ENCODE measurements around the gene MAD2L1BP.
"Not testable (repeated sequence)": the region's sequence is repeated elsewhere in the genome, so short reads cannot be mapped to it uniquely, and the experiment has no call there.

The MAD2L1BP gene

DNA sequence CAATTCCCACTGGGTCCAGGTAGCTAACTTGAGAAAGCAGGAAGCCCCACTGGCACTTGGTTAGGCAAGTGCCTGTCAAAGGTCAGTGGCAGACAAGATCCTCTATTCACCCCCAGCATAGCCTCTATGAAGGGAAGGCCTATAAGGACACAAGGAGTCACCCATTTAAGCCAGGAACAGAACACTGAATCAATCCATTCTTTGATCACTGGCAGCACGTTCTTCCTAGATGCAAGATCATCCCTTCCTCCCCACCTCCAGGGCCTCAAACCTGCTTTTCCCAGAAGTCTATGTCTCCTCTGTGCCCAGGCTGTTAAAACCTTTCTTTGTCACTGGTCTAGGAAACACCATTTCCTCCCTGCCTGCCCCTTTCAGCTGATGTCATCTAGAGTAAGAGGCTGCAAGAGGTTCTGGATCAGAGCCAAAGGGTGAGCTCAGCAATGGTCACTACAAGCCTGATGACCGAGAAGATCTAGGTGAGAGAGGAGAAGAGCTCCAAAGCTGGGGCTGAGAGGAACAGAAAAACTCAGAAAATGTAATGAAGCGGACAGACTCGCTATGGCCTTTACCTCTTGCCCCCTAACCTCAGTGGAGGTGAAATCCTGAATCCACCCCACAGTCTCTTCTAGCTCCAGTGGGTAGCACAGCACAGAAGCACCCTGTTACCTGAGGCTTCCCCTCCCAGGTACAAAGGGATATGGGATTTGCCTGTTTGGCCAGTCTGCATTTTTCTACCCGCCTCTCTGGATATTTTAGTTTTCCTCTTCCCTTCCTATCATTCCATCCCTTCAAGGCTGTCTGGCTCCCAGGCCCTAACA, 8.4 kb upstream of the MAD2L1BP start:
- DNase-seq = peak in 1 of 5 donors; percentile 69

DNA sequence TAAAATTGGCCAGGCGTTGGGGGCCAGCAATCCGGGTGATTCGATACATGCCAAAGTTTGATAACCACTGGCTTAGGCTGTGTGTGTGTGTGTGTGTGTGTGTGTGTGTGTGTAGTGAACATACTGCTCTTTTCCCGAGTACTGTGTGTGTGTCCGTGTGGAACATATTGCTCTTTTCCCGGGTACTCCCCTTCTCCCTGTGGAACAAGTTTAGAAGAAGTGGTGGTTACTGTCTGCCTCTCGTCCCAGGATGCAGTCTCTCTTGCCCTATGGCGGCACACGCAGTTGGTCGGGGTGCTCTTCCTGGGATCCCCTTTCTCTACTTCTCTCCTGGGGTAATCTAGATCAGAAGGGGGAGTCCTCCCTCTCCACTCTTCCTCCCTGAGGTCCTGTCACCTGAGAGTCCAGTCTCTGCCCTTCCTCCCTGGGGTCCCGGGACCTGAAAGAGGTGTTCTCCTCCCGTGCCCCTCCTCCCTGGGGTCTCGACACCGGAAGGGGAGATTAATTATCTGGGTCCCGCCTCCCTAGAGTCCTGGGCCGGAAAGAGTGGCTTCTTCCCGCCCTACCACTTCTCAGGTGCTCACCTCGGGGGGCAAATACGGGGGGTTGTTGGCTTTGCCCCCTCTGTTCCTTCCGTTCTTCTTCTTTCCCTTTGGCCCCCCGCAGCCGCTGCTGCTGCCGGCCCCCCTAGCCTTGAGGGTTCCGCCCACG, 7.1 kb upstream of the MAD2L1BP start:
- peak; percentile 13 to 70 (median 33) for DNase-seq

DNA sequence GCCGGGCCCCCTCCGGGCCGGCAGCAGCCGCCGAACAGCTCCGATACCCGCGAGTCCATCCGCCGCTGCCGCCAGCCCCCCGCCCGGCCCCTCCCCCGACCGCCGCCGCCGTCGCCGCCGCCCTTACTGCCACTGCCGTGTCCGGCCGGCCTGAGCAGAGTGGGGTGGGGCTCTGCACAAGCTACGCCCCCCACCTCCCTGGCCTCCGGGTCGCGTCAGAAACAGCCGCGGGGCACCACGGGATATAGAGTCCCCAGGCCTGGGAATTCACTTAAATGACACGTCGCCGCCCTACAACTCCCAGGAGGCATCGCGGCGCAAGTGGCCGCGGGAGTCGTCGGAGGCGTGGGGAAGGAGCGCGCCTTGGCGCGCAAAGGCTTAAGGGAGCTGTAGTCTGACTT, 6.5 kb upstream of the MAD2L1BP start, which contains the start of gene GTPBP2:
GTPBP2 (minus strand) TSS at position 161 of the 401 bp plus-strand sequence; CDS start at position 59, 102 bp downstream.
- peak; percentile 89 to 99 (median 94) for DNase-seq

DNA sequence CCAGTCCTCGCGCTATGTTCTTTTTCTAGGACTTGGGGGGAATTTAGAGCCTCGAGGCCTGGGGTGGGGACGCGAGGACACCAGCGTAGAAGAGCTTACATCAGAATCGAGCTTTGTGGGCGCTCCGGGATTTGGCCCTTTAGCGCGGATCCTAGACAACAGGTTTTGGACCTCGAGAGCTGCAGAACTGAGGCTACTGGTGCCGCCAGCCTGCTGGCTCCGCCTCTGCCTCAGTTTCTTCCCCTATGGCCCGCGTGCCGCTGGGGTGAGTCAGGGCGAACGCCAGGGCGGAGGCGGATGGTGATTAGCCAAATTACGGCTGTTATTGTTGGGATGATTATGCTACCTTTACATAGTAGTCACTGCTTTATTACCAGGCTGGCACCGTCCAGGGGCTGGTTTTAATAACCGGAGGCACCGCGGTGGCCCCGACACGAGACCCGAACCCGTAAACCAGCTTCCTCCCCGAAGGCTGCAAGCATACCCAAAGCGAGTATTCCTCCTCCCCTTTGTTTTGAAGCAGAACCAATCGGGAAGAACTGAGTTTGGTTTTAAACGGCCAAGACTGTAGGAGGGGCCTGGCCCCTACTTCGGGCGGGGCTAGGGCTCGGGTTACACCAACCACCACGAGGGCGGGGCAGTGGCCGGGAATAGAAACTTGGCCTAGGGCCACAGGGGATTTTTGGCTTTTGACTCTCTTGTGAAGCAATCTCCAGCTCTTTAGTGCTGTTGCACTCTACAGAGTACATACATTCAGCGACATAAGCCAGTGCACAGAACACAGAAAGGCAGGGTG, 5.9 kb upstream of the MAD2L1BP start:
- peak; percentile 78 to 95 (median 83) for DNase-seq

DNA sequence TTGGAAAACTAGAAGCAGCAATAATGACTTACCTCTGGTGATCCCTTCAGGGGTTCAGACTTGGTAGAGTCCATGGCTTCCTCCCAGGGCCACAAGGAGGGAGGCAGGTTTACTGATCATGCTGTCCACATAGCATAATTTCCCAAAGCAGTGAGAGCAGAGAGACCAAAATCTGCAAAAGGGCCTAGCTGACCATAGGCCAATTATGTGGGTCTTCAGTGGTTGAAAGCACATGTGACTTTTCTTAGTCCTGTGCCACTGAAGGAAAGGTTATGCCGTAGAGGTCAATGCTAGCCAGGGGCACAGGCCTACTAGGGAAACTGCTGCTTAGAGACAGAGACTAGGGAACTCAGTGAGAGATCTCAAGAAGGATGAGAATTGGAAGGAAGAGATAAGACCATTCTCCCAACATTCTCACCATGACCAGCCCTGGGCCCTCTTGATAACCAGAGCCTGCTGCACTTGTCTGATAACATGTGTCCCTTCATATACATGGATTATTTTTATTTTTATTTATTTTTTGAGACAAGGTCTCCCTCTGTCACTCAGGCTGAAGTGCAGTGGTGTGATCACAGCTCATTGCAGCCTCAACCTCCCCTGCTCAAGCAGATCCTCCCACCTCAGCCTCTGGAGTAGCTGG, 4.5 kb upstream of the MAD2L1BP start:
- no peak for DNase-seq

DNA sequence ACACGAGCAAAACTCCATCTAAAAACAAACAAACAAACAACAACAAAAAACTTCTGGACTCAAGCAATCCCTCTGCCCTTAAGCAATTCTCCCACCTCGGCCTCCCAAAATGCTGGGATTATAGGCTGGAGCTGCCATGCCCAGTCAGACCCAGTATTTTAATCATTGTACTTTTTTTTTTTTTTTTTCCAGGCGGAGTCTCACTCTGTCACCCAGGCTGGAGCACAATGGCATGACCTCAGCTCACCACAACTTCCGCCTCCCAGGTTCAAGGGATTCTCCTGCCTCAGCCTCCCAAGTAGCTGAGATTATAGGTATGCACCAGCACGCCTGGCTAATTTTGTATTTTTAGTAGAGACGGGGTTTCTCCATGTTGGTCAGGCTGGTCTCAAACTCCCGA, 2.6 kb upstream of the MAD2L1BP start:
- DNase-seq = not testable (repeated sequence)

DNA sequence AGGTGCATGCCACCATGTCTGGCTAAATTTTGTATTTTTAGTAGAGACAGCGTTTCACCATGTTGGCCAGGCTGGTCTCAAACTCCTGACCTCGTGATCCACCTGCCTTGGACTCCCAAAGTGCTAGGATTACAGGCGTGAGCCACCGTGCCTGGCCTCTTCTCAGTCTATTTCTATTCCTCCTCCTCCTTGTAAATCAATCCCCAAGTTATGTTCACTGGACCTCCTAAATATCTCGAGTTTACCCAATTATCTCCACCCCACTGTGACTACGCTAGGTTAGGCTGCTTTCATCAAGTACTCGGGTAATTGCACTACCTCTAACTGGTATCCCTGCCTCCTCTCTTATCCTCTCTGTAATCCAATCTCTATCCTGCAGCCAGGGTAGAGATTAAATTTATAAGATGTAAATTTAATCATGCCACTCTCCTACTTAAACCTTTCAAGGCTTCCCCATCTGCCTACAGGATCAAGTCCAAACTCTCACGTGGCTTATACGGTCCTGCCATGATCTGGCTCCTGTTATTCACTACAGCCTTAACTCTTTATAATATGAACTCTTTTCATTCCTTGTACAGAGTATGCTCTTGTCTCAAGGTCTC, 837 bp upstream of the MAD2L1BP start:
- DNase-seq = no peak

DNA sequence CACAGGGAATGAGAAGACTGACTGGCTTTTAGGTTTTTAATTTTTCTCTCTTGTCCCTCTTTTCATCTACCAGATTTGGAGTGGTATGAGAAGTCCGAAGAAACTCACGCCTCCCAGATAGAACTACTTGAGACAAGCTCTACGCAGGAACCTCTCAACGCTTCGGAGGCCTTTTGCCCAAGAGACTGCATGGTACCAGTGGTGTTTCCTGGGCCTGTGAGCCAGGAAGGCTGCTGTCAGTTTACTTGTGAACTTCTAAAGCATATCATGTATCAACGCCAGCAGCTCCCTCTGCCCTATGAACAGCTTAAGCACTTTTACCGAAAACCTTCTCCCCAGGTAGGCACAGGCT, 644 bp downstream of the MAD2L1BP start:
- DNase-seq = peak in 1 of 5 donors; percentile 29

DNA sequence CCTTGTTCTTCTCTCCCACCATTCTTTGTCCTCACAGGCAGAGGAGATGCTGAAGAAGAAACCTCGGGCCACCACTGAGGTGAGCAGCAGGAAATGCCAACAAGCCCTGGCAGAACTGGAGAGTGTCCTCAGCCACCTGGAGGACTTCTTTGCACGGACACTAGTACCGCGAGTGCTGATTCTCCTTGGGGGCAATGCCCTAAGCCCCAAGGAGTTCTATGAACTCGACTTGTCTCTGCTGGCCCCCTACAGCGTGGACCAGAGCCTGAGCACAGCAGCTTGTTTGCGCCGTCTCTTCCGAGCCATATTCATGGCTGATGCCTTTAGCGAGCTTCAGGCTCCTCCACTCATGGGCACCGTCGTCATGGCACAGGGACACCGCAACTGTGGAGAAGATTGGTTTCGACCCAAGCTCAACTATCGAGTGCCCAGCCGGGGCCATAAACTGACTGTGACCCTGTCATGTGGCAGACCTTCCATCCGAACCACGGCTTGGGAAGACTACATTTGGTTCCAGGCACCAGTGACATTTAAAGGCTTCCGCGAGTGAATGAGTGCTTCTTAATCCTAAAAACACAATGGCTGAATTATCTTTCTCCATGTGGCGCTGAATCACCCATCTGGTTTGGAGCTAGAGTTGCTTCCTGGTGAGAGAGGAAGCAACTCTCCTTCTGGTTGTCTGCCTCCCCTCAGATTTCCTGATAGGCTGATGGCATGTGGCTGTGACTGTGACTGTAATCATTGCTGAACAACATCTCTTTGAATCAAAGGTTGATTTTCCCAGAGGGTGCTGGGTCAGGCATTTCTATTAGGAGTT, 4.6 kb downstream of the MAD2L1BP start:
- no peak for DNase-seq

DNA sequence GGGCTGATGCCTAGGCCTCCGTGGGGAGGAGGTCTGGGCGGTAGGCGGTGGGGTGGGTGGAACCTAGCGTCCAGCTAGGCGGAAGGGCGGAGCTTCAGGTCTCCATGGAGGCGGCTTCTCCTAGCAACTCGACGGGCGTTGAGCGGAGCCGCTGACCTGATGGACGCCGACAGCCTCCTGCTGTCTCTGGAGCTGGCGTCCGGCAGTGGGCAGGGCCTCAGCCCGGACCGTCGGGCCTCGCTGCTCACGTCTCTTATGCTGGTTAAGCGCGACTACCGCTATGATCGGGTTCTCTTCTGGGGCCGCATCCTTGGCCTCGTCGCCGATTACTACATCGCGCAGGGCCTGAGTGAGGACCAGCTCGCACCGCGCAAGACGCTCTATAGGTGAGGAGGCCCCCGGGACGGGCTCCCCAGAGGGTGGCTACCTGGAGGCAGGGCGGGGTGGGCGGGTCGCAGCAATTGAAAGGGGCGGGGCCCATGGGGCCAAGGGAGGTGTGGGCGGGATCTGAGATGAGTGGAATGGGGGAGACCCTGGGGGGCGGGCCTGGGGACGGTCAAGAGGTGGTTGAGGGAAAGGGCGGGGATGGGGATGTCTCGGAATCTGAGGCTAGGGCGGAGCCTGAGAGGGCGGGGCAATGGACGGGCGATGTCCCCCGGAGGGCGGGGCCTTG, 9.4 kb downstream of the MAD2L1BP start, which contains the start of gene RSPH9:
RSPH9 (plus strand) TSS at position 97 of the 673 bp plus-strand sequence; CDS start at position 160, 63 bp downstream.
- peak; percentile 52 to 65 (median 56) for DNase-seq

DNA sequence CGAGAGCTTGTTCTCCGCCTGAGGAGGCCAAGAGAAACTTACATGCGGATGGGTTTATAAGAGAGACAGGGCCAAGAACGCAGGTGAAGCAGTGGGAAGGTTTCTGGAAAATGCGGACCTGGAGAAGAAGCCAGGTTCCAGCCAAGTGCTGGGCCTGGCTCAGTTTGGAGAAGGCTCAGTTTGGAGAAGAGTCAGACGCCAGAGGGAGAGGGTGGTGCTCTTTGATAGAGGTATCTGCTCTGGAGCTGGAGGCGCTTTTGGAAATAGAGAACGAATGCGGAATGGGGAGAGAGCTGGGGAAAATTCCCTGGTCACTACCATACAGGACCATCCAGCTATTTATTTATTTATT, 9.9 kb downstream of the MAD2L1BP start:
- no peak for DNase-seq

DNA sequence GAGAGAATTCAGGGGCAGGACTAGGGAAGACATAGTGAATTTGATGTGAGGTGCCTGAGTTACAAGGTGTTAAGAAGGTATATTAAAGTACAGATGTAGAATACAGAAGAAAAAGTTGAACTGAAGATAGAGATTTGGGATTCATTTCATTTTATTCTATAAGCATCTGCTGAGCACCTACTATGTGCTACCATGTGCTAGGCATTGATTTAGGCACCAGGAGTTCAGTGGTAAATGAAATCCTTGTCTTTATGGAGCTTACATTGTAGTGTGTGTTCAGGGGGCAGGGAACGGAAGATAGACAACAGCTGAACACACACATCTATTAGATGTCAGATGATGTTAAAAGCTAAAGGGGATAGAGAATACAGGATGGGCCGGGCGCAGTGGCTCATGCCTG, 12.0 kb downstream of the MAD2L1BP start:
- DNase-seq = no peak

DNA sequence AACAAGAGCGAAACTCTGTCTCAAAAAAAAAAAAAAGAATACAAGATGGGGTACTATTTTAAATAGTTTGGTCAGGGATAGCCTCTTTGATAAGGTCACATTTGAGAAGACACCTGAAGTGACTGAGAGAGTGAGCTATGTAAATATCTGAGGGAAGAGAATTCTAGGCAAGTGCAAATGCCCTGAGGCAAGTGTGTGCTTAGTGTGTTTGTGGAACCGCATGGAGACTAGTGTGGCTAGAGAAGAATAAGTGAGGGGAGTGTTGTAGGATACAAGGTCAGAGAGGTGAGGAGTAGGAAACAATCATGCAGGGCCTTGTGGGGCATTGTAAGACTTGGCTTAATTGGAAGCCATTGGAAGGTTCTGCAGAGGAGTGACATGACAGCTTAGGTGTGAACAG, 12.6 kb downstream of the MAD2L1BP start:
- no peak for DNase-seq

DNA sequence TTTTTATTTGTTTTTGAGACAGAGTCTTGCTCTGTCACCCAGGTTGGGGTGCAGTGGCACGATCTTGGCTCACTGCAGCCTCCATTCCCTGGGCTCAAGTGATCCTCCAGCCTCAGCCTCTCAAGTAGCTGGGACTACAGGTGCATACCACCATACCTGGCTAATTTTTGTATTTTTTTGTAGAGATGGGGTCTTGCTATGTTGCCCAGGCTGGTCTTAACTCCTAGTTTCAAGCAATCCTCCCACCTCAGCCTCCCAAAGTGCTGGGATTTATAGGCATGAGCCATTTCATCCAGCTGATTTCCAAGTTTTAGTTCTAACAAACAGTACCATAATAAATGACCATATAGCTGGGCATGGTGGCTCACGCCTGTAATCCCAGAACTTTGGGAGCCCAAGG, 17.2 kb downstream of the MAD2L1BP start:
- not testable (repeated sequence) for DNase-seq

DNA sequence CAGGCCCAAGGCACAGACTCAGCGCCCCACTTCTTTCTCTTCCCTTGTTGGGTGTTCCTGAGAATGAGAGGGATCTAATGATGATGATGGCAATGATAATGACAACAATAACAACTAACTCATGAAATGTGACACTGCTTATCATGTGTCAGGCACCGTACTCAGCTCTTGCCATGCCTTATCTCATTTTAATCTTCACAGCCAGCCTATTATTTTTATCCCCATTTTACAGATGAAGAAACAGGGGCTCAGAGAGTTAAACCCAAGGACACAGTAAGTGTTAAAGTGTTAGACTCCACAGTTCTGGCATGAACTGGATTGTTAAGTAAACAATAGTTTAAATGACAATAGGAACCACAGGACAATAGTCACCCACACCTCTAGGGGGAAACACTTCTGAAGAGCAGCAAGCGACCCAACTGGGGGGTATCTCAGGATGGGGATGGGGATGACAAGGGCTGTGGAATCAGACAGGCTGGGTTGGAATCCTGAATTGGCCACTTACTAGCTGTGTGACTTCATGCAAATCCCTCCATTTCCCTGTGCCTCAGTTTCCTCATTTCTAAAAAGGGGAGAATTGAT, 21.7 kb downstream of the MAD2L1BP start:
- no peak for DNase-seq

DNA sequence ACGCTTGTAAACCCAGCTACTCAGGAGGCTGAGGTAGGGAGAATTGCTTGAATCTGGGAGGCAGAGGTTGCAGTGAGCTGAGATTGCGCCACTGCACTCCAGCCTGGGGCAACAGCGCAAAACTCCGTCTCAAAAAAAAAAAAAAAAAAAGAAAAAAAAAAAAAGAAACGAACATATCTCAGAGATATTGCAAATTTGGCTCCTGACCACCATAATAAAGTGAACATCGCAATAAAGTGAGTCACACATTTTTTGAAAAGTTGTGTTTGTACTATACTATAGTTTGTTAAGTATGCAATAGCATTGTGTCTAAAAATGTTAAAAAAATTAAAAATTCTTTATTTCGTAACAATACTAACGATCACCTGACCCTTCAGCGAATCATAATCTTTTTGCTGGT, 22.5 kb downstream of the MAD2L1BP start:
- DNase-seq = no peak

DNA sequence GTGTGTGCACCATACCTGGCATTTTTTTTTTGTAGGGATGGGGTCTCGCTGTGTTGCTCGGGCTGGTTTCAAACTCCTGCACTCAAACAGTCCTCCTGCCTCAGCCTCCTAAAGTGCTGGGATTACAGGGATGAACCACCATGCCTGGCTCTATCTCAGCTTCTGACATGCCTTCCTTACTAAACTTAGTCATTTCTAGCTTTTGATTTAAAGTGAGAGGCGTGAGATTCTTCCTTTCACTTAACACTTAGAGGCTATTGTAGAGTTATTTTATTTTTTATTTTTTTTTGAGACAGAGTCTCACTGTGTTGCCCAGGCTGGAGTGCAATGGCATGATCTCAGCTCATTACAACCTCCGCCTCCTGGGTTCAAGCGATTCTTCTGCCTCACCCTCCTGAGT, 27.3 kb downstream of the MAD2L1BP start:
- DNase-seq = not testable (repeated sequence)

DNA sequence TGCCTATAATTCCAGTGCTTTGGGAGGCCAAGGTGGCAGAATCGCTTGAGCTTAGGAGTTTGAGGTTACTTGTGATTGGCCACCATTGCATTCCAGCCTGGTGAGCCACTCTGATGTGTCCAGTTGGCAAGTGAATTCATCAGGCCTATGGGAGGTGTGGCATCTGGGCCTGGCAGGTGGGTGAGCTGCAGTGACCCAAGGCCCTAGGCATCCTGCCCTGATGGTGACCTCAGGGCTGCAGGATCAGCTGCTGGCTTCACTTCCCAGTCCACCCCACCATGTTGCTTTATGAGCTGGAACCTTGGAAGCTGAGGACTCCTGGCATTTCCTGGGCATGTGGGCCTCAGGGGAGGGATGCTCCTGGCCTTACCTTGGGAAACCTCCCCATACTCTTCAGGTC, 29.7 kb downstream of the MAD2L1BP start:
- DNase-seq = no peak

DNA sequence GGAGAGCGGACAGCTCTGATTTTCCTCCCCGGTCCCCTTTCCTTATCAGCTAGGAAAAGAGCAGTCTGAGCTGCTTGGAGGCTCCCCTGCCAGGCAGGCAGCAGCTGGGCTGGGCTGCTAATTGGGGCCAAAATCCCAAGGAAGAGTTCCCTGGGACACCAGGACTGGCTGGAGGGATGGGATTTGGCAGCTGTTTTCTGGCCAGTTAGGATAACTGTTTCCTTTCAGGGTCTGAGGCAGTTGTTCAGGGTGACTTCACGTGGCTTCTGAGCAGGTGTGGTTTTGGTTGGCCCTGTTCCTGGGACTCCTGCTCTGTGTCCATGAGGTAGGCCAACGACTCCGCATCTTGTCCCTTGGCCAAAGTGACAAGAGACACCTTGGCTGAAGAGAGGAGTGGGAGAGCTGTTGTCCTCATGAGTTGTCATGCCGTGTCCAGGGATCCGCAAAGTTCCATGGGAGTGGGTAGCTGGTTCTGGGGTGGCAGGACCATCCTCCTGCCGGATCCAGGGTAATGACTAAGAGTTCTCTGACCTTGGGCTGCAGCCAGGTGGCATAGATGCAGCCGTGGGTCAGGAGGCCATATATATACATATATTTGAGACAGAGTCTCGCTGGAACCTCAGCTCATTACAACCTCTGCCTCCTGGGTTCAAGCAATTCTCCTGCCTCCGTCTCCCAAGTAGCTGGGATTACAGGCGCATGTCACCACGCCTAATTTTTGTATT, 30.7 kb downstream of the MAD2L1BP start:
- no peak for DNase-seq

Data from T-helper 1 cell (primary cell).